Transverse colon (tissue), 4 donors: ENCODE results near the gene MYO7B. TPM values are rescaled to one million over a fixed set of nuclear protein-coding genes. Genes with fewer than 3 reads are reported as not detected.
A peak's percentile ranks its signal among the peaks of the same experiment; 100 is the strongest.

Experiments used
- DNase-seq: peaks from one replicate; pipeline ENCODE4 v3.0.0-alpha.2; 2019
- H3K27ac ChIP-seq, 4 donors: fragments of 200-600 bp; sonication (generic); 2 replicates each; pipeline ENCODE4 v1.5.1; 2016 to 2018; ENCODE audit warnings: inconsistent platforms in 4 of 4
- H3K27me3 ChIP-seq: fragments of 200-600 bp; sonication (generic); 2 replicates; pipeline ENCODE4 v1.5.1; 2017; ENCODE audit warnings: inconsistent platforms
- H3K36me3 ChIP-seq, 4 donors: fragments of 200-600 bp; sonication (generic); 2 replicates each; pipeline ENCODE4 v1.5.1; 2017 to 2019; ENCODE audit warnings: inconsistent platforms in 4 of 4
- H3K4me1 ChIP-seq, 4 donors: fragments of 200-600 bp; sonication (generic); 2 replicates each; pipeline ENCODE4 v1.5.1; 2017 to 2020; ENCODE audit warnings: inconsistent platforms in 4 of 4
- H3K4me3 ChIP-seq, 4 donors: fragments of 200-600 bp; sonication (generic); 1 replicate in 1 of 4; 2 replicates in 3 of 4; pipeline versions ENCODE4 v1.5.1 to v1.6.1; 2017 to 2019; ENCODE audit warnings: inconsistent platforms in 4 of 4
- H3K9me3 ChIP-seq, 2 donors: fragments of 200-600 bp; sonication (generic); 2 replicates each; pipeline ENCODE4 v1.5.1; 2017 to 2019; ENCODE audit warnings: inconsistent platforms in 2 of 2
- EP300 ChIP-seq: sonication (generic); formaldehyde crosslinking; IDR thresholded peaks from one replicate; pipeline ENCODE4 v1.6.1; 2017; ENCODE audit warnings: antibody characterized with exemption, low read depth
- POLR2A ChIP-seq: fragments of 450-650 bp; IDR thresholded peaks from one replicate; pipeline ENCODE4 v1.6.1; 2016; ENCODE audit warnings: antibody characterized with exemption, mild to moderate bottlenecking, moderate library complexity
- POLR2AphosphoS5 ChIP-seq, 3 donors: sonication (generic); formaldehyde crosslinking; IDR thresholded peaks; one replicate each; pipeline ENCODE4 v1.6.1; 2016; ENCODE audit warnings: antibody characterized with exemption in 3 of 3
- WGBS, 2 donors: methylation state at CpG; one replicate each; pipeline ENCODE4 v1.1.5; 2018; ENCODE audit warnings: low coverage in 1 of 2; 5-methylcytosine and 5-hydroxymethylcytosine counted together
- in situ Hi-C, 4 donors: fragments of 200-750 bp; cut with MboI; loops; one replicate each; pipeline versions ENCODE4 v1.15.0 to v1.15.1; 2017; ENCODE audit warnings: low sequenced_read_pairs in 3 of 4, low pct_ligation_motif_present in 1 of 4, low pct_unique_long_range_greater_than_20kb in 1 of 4
- intact Hi-C: fragments of 100-400 bp; cut with DNase I; formaldehyde crosslinking; loops from one replicate; pipeline ENCODE4 v1.15.1; 2023; ENCODE audit warnings: low total_unique reads
- total RNA-seq, 4 donors: library from RNA; depleted of rRNA; stranded (reverse); fragments of >200 nt; gene quantifications; one replicate each; pipeline ENCODE4 v1.1.0, GENCODE V29; 2016
- TF ChIP-seq, protein P1 (sequence below), 5 experiments: fragments of 200-600 bp in 3 of 5; fragments of 450-650 bp in 2 of 5; sonication (generic) in 3 of 5; IDR thresholded peaks; 1 replicate in 2 of 5; 2 replicates in 3 of 5; pipeline ENCODE4 v1.5.1; 2016 to 2017; ENCODE audit warnings: antibody characterized with exemption in 5 of 5, inconsistent platforms in 3 of 5, mild to moderate bottlenecking in 2 of 5, moderate library complexity in 1 of 5

Gene MYO7B
- total RNA-seq, 4 donors from 2014 or later, result 242 to 637 (median 280) TPM

- Histone ChIP-seq H3K27ac (peak overlapping the region; percentile 54 to 84 (median 74)), H3K27me3 (peaks cover 63% of the 10 kb centered on the region), H3K4me3 (peak overlapping the region in 2 of 4 donors; percentile 29 to 33), H3K9me3 (no peaks in the 10 kb centered on the region), H3K4me1 (peaks cover 14 to 39% (median 26%) of the 10 kb centered on the region in 4 donors), H3K36me3 (no peaks in the 10 kb centered on the region)
- in situ Hi-C loops (no loop called here), intact Hi-C loops (loop anchor here (5.0 kb wide), 1 partner anchor 438 kb away; no protein-coding TSS in a partner anchor)
- WGBS, 2 donors, result 90% methylated on average over 6 of the region's 6 CpGs; no CpG with 5 or more reads in 1 of the 2 donors
- DNase-seq, result no peak
- TF ChIP-seq POLR2AphosphoS5 (IDR thresholded peaks at IDR 0.05), result no peak
- TF ChIP-seq, protein P1, sequence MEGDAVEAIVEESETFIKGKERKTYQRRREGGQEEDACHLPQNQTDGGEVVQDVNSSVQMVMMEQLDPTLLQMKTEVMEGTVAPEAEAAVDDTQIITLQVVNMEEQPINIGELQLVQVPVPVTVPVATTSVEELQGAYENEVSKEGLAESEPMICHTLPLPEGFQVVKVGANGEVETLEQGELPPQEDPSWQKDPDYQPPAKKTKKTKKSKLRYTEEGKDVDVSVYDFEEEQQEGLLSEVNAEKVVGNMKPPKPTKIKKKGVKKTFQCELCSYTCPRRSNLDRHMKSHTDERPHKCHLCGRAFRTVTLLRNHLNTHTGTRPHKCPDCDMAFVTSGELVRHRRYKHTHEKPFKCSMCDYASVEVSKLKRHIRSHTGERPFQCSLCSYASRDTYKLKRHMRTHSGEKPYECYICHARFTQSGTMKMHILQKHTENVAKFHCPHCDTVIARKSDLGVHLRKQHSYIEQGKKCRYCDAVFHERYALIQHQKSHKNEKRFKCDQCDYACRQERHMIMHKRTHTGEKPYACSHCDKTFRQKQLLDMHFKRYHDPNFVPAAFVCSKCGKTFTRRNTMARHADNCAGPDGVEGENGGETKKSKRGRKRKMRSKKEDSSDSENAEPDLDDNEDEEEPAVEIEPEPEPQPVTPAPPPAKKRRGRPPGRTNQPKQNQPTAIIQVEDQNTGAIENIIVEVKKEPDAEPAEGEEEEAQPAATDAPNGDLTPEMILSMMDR (IDR thresholded peaks at IDR 0.05), result no peak
- no peak for TF ChIP-seq EP300
- TF ChIP-seq POLR2A, result no peak
Observed at GRCh38 chr2:127664895-127665225, 129.4 kb downstream of the MYO7B start.

GRCh38 chr2:127665267-127665893 lies 129.9 kb downstream of the MYO7B start:
- Histone ChIP-seq H3K4me1 (peaks cover 14 to 35% (median 25%) of the 10 kb centered on the region in 4 donors), H3K27ac (peak overlapping the region; percentile 54 to 84 (median 74)), H3K36me3 (no peaks in the 10 kb centered on the region), H3K9me3 (no peaks in the 10 kb centered on the region), H3K27me3 (peaks cover 66% of the 10 kb centered on the region), H3K4me3 (no peak overlapping the region)
- TF ChIP-seq, protein P1 (IDR thresholded peaks at IDR 0.05), result no peak
- TF ChIP-seq EP300 (no peak), POLR2AphosphoS5 (IDR thresholded peaks at IDR 0.05) (no peak), POLR2A (no peak)
- intact Hi-C loops, result loop anchor here (5.0 kb wide), 1 partner anchor 438 kb away; no protein-coding TSS in a partner anchor
- DNase-seq, result no peak
- in situ Hi-C loops, result no loop called here
- WGBS, 2 donors, result 78 to 80% methylated on average over 1 to 8 of the region's 8 CpGs

- intact Hi-C loops (loop anchor here (5.0 kb wide), 1 partner anchor 442 kb away; no protein-coding TSS in a partner anchor), in situ Hi-C loops (no loop called here)
- Histone ChIP-seq H3K27ac (peak overlapping the region; percentile 35 to 95 (median 85)), H3K9me3 (no peaks in the 10 kb centered on the region), H3K4me3 (no peak overlapping the region), H3K27me3 (peaks cover 71% of the 10 kb centered on the region), H3K36me3 (no peaks in the 10 kb centered on the region), H3K4me1 (peaks cover 0 to 12% (median 4%) of the 10 kb centered on the region in 4 donors)
- WGBS, 2 donors, result 59 to 75% methylated on average over 5 to 7 of the region's 7 CpGs
- TF ChIP-seq, protein P1 (IDR thresholded peaks at IDR 0.05), result no peak
- no peak for TF ChIP-seq POLR2A
- TF ChIP-seq EP300, result no peak
- TF ChIP-seq POLR2AphosphoS5 (IDR thresholded peaks at IDR 0.05), result no peak
- DNase-seq, result no peak
Observed at GRCh38 chr2:127669056-127669455, 133.6 kb downstream of the MYO7B start.

- in situ Hi-C loops (no loop called here), intact Hi-C loops (no loop called here)
- WGBS, 2 donors, result 55 to 64% methylated on average over 6 to 10 of the region's 10 CpGs
- H3K27ac ChIP-seq, result peak overlapping the region; percentile 84 to 95 (median 86)
- no peak overlapping the region for H3K4me3 ChIP-seq
- DNase-seq, result no peak
- no peaks in the 10 kb centered on the region for H3K9me3 ChIP-seq
- H3K4me1 ChIP-seq, result peaks cover 0 to 21% (median 13%) of the 10 kb centered on the region in 4 donors
- TF ChIP-seq POLR2A (no peak), EP300 (no peak), POLR2AphosphoS5 (IDR thresholded peaks at IDR 0.05) (no peak)
- TF ChIP-seq, protein P1 (IDR thresholded peaks at IDR 0.05), result no peak
- no peaks in the 10 kb centered on the region for H3K36me3 ChIP-seq
- peaks cover 70% of the 10 kb centered on the region for H3K27me3 ChIP-seq
Observed at GRCh38 chr2:127670055-127670956, 134.8 kb downstream of the MYO7B start.
